Kidney glomerular epithelial cell (primary cell): ENCODE data around the gene SRPRB.

Experiments used
- DNase-seq: peaks from one replicate; lab custom pipeline; 2025; lab: John Stamatoyannopoulos, UW

The SRPRB gene

DNA sequence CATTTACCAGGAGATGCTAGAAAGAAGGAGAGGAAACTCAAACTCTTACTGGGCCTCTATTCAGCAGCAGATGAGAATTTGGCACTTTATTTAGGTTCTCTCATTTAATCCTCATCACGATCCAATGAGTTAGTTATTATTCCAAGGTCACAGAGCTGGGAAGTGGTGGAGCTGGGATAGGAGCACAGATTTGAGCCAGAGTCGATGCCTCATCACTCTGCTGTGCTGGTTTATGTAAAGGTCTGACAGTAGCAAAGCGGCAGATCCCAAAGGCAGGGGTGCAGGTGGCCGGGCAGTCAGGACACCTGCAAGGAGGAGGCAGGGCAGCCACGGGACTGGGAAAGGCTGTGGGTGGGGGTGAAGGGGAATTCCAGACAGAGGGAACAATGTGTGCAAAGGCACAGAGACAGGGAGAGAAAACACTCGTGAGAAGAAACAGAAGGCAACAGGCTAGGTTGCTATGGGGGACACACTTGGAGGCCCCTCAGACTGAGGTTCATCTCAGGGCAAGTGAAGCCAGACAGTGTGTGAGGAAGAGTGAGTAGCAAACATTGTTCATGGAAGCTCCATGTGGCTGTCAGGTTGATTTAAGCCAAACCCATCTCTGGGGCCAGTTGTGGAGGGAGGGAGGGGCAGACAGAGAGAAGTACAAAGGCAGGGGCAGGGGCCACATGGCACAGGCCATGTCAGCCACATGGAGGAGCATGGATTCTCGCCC, 63.3 kb downstream of the SRPRB start:
- DNase-seq = no peak

DNA sequence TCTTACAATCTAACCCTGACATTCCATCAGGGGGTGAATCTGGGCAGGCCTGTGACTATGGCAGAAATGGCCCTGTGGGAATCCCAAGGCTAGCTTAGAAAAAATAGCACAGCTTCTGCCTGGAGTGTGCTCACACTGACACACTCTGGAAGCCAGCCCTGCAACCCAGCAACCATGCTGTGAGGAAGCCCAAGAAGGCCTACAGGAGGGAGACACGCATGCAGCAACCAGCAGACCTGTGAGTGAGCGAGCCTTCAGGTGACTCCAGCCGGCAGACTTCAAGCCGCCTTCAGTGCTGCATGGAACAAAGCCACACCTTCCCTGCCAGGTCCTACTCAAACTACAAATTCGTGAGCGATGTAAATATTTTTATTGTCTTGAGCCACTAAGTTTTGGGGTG, 64.0 kb downstream of the SRPRB start:
- DNase-seq = no peak

DNA sequence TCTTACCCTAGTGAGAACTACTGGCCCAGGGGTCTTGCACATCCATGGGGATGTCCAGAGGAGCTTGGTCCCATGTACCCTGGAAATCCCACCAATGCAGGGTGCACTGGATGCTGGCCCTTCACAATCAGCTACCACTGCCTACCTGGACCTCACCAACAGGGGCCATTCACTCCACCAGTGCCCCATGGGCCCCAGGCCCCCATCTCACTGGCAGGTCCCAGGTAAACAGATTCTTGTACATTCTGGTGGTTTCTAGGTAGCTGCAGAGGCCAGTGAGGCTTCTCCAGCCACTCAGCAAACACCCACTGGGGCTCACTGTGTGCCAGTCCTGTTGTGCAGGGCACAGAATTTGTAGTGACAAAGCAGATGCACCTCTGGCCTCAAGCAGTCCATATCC, 65.2 kb downstream of the SRPRB start:
- DNase-seq = no peak
